Spinal cord (tissue), 10 donors: ENCODE results near the gene TPSAB1. TPM values are rescaled to one million over a fixed set of nuclear protein-coding genes. Genes with fewer than 3 reads are reported as not detected.
"Not testable (repeated sequence)": the region's sequence is repeated elsewhere in the genome, so short reads cannot be mapped to it uniquely, and the experiment has no call there.

Source experiments
- DNase-seq, 6 donors: peaks; one replicate each; pipeline versions ENCODE4 v3.0.0 to v3.0.0-alpha.2; 2013 to 2015; ENCODE audit warnings: low spot score in 6 of 6, low read depth in 4 of 6
- H3K27ac ChIP-seq: one replicate; pipeline ENCODE4 v1.5.1; 2013; ENCODE audit warnings: low read depth, low read length, control low read depth
- H3K27me3 ChIP-seq: one replicate; pipeline ENCODE4 v1.6.1; 2013; ENCODE audit warnings: low read length; ENCODE audit not compliant: control insufficient read depth, insufficient read depth
- H3K36me3 ChIP-seq: one replicate; pipeline ENCODE4 v1.6.1; 2013; ENCODE audit warnings: low read length; ENCODE audit not compliant: control insufficient read depth, insufficient read depth
- H3K4me1 ChIP-seq: one replicate; pipeline ENCODE4 v1.6.1; 2013; ENCODE audit warnings: low read length; ENCODE audit not compliant: control insufficient read depth, insufficient read depth
- H3K4me3 ChIP-seq: one replicate; pipeline ENCODE4 v1.5.1; 2013; ENCODE audit warnings: low read depth, low read length, control low read depth
- H3K9me3 ChIP-seq: one replicate; pipeline ENCODE4 v1.6.1; 2013; ENCODE audit warnings: low read length; ENCODE audit not compliant: control insufficient read depth, insufficient read depth
- WGBS: methylation state at CpG from one replicate; pipeline ENCODE4 v1.1.5; 2013; ENCODE audit warnings: missing lambda C conversion rate; ENCODE audit not compliant: insufficient coverage; 5-methylcytosine and 5-hydroxymethylcytosine counted together
- polyA plus RNA-seq, 2 donors: library from polyadenylated mRNA; unstranded; fragments of 120-200 nt; gene quantifications; one replicate each; pipeline ENCODE4 v1.2.1, GENCODE V29; 2013; ENCODE audit not compliant: insufficient read length in 2 of 2
- total RNA-seq, 2 donors: library from RNA; depleted of rRNA in 1 of 2; stranded (reverse); fragments of 120-200 nt in 1 of 2; fragments of >200 nt in 1 of 2; gene quantifications; one replicate each; pipeline versions ENCODE4 v1.2.3 to v1.2.4, GENCODE V29; 2013 to 2014
- donor health status: healthy.

Gene TPSAB1
- total and polyA plus RNA-seq, 4 donors = 0.65 to 2.4 (median 1.2) TPM; not detected in 1

- WGBS = 67% methylated on average over 19 of the region's 32 CpGs
- not testable (repeated sequence) for H3K27me3 ChIP-seq, H3K9me3 ChIP-seq, H3K4me3 ChIP-seq, DNase-seq, H3K4me1 ChIP-seq, H3K36me3 ChIP-seq, H3K27ac ChIP-seq
These were observed 3.7 kb downstream of the TPSAB1 start for GRCh38 chr16:1243907-1244850.

GRCh38 chr16:1244881-1245280, 4.4 kb downstream of the TPSAB1 start:
- H3K27me3 ChIP-seq = no peaks in the 10 kb centered on the region
- no peak overlapping the region for H3K27ac ChIP-seq
- no peaks in the 10 kb centered on the region for H3K4me1 ChIP-seq
- H3K4me3 ChIP-seq = no peak overlapping the region
- DNase-seq = no peak
- 82% methylated on average over 10 of the region's 12 CpGs for WGBS
- H3K9me3 ChIP-seq = no peaks in the 10 kb centered on the region
- no peaks in the 10 kb centered on the region for H3K36me3 ChIP-seq

GRCh38 chr16:1245452-1246020, 5.0 kb downstream of the TPSAB1 start:
- H3K36me3 ChIP-seq = no peaks in the 10 kb centered on the region
- DNase-seq = no peak
- WGBS = 47% methylated on average over 16 of the region's 22 CpGs
- no peaks in the 10 kb centered on the region for H3K9me3 ChIP-seq
- H3K27ac ChIP-seq = no peak overlapping the region
- H3K27me3 ChIP-seq = no peaks in the 10 kb centered on the region
- no peaks in the 10 kb centered on the region for H3K4me1 ChIP-seq
- H3K4me3 ChIP-seq = no peak overlapping the region

GRCh38 chr16:1247903-1248537, 7.5 kb downstream of the TPSAB1 start:
- not testable (repeated sequence) for H3K9me3 ChIP-seq, H3K27me3 ChIP-seq, DNase-seq, H3K4me3 ChIP-seq, H3K27ac ChIP-seq, H3K36me3 ChIP-seq, H3K4me1 ChIP-seq
- WGBS = 91% methylated on average over 8 of the region's 14 CpGs

GRCh38 chr16:1249031-1249755, 8.7 kb downstream of the TPSAB1 start:
- no CpG with 5 or more reads among the region's 43 CpGs for WGBS
- DNase-seq, H3K27me3 ChIP-seq, H3K27ac ChIP-seq, H3K4me1 ChIP-seq, H3K36me3 ChIP-seq, H3K9me3 ChIP-seq, H3K4me3 ChIP-seq: not testable (repeated sequence)

- H3K36me3 ChIP-seq, H3K4me3 ChIP-seq, H3K27me3 ChIP-seq, H3K4me1 ChIP-seq, H3K27ac ChIP-seq, DNase-seq, H3K9me3 ChIP-seq: not testable (repeated sequence)
- no CpG with 5 or more reads among the region's 47 CpGs for WGBS
These were observed 13.3 kb downstream of the TPSAB1 start for GRCh38 chr16:1253701-1254364.

- H3K36me3 ChIP-seq = not testable (repeated sequence)
These were observed 14.3 kb downstream of the TPSAB1 start for GRCh38 chr16:1254821-1255220.

GRCh38 chr16:1255276-1256122, 15.0 kb downstream of the TPSAB1 start, which contains the start of gene TPSD1:
Gene TPSD1, plus strand, starts transcription at chr16:1256069. Its CDS starts 212 bp downstream, at chr16:1256281.
- not testable (repeated sequence) for DNase-seq, H3K36me3 ChIP-seq, H3K9me3 ChIP-seq, H3K4me1 ChIP-seq, H3K4me3 ChIP-seq, H3K27ac ChIP-seq
- peaks cover 18% of the 10 kb centered on the region for H3K27me3 ChIP-seq
- WGBS = 78% methylated on average over 12 of the region's 26 CpGs

More at GRCh38 chr16:1254821-1255220, 14.3 kb downstream of the TPSAB1 start:
- not testable (repeated sequence) for H3K4me3 ChIP-seq, H3K4me1 ChIP-seq, H3K9me3 ChIP-seq, H3K27ac ChIP-seq, DNase-seq
- H3K27me3 ChIP-seq = peaks cover 11% of the 10 kb centered on the region
- 57% methylated on average over 1 of the region's 3 CpGs for WGBS
